ENCODE data around the gene MUTYH. TPM values are rescaled to one million over a fixed set of nuclear protein-coding genes. Genes with fewer than 3 reads are reported as not detected.
"Not testable (repeated sequence)": the region's sequence is repeated elsewhere in the genome, so short reads cannot be mapped to it uniquely, and the experiment has no call there.

The MUTYH gene
- total RNA-seq = 10 to 100 TPM; 12.6 to 49.2 (median 26.3) TPM

DNA sequence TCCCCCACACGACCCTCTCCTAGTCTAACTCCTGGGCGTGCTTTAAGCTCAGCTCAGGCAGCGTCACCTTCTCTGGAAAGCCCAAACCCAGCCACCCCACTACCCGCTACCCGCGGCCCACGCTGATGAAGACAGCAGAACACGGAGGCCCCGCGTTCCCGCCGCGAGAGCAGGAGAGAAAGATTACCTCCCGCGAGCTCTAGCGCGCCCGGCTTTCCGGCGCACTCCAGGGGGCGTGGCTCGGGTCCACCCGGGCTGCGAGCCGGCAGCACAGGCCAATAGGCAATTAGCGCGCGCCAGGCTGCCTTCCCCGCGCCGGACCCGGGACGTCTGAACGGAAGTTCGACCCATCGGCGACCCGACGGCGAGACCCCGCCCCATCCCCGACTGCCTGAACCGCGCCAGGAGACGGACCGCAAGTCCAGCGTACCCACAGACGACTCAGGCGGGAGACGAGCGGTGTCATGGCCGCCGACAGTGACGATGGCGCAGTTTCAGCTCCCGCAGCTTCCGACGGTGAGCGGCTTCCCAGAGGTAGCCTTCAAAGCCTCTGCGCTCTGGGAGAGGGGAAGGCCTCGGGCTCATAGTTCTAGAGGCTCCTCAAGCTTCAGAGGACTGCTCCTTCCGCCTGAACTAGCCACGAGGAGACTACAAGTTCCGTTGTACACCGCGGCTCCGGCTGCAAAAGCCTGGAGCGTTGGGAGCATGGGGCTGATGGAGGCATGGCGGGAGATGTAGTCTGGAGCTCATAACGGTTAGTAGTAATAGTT is at the start of gene MUTYH, which contains the start of gene TOE1:
TSS of gene MUTYH (minus strand) at position 652 of the 770 bp plus-strand sequence. CDS start 5,935 bp downstream, outside the sequence.
TSS of gene TOE1 (plus strand) at position 382 of the 770 bp plus-strand sequence. CDS start at position 465, 83 bp downstream.
- intact Hi-C loops (cut with DNase I; ENCODE audit: low total_unique reads) = loop anchor here (10.0 kb wide), 1 partner anchor 155 kb away; the partner anchor contains the start of gene TESK2
- TF ChIP-seq CTCF (IDR thresholded peaks at IDR 0.05) (peak in 1 of 4 experiments; percentile 10), POLR2A (IDR thresholded peaks at IDR 0.05) (peak; percentile 20 to 74)
- H3K4me3 ChIP-seq = peak within 1 kb of the TSS; percentile 88 to 89

DNA sequence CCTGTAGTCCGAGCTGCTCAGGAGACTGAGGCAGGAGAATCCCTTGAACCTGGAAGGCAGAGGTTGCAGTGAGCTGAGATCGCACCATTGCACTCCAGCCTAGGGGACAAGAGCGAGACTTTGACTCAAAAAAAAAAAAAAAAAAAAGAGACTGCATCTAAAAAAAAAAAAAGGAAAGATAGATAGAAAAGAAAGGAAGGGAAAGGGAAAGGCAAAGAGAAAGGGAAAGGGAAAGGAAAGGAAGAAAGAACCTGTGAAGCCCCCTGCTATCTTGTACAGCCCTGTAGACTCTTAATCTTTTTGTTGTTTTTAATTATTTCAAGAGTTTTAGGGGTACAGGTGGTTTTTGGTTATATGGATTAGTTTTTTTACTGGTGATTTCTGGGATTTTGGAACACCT is 46.0 kb upstream of the MUTYH start:
- intact Hi-C loops (cut with DNase I; ENCODE audit: low total_unique reads) = no loop called here
- TF ChIP-seq CTCF (IDR thresholded peaks at IDR 0.05) (no peak), POLR2A (IDR thresholded peaks at IDR 0.05) (no peak)
- no peak for DNase-seq
- Histone ChIP-seq H3K27ac (no peak overlapping the region), H3K4me3 (no peak overlapping the region), H3K36me3 (no peaks in the 10 kb centered on the region), H3K27me3 (no peaks in the 10 kb centered on the region), H3K9me3 (no peaks in the 10 kb centered on the region), H3K4me1 (no peaks in the 10 kb centered on the region)

More for the DNA sequence above, at the start of gene MUTYH, which contains the start of gene TOE1:
- Histone ChIP-seq H3K4me1 (peaks cover 0 to 9% of the 10 kb centered on the region in 2 donors), H3K27ac (peak within 1 kb of the TSS; percentile 96 to 98), H3K36me3 (no peaks in the 10 kb centered on the region), H3K27me3 (no peaks in the 10 kb centered on the region), H3K9me3 (no peaks in the 10 kb centered on the region)
- peak; percentile 88 to 90 for DNase-seq

- Histone ChIP-seq H3K27me3 (no peaks in the 10 kb centered on the region), H3K4me3 (no peak overlapping the region), H3K36me3 (no peaks in the 10 kb centered on the region), H3K4me1 (no peaks in the 10 kb centered on the region), H3K27ac (no peak overlapping the region), H3K9me3 (no peaks in the 10 kb centered on the region)
- TF ChIP-seq CTCF (IDR thresholded peaks at IDR 0.05) = no peak
- no peak for TF ChIP-seq POLR2A (IDR thresholded peaks at IDR 0.05)
- no peak for DNase-seq
- intact Hi-C loops (cut with DNase I; ENCODE audit: low total_unique reads) = no loop called here
These were observed 45.1 kb upstream of the MUTYH start for GRCh38 chr1:45385302-45385701.

- H3K4me3 ChIP-seq; H3K27me3 ChIP-seq; H3K9me3 ChIP-seq; DNase-seq; H3K27ac ChIP-seq; intact Hi-C loops (cut with DNase I; ENCODE audit: low total_unique reads); H3K4me1 ChIP-seq; H3K36me3 ChIP-seq: not testable (repeated sequence)
These were observed 44.0 kb upstream of the MUTYH start for GRCh38 chr1:45384213-45384612.

GRCh38 chr1:45383191-45383590 is 43.0 kb upstream of the MUTYH start:
- Histone ChIP-seq H3K27ac (no peak overlapping the region), H3K27me3 (no peaks in the 10 kb centered on the region), H3K9me3 (no peaks in the 10 kb centered on the region), H3K36me3 (no peaks in the 10 kb centered on the region), H3K4me1 (no peaks in the 10 kb centered on the region), H3K4me3 (no peak overlapping the region)
- no peak for TF ChIP-seq POLR2A (IDR thresholded peaks at IDR 0.05)
- no peak for TF ChIP-seq CTCF (IDR thresholded peaks at IDR 0.05)
- DNase-seq = no peak
- intact Hi-C loops (cut with DNase I; ENCODE audit: low total_unique reads) = no loop called here

All from uterus (tissue), 4 donors.